ENCODE measurements around the gene ETV7. TPM values are rescaled to one million over a fixed set of nuclear protein-coding genes. Genes with fewer than 3 reads are reported as not detected.
"Not testable (repeated sequence)": the region's sequence is repeated elsewhere in the genome, so short reads cannot be mapped to it uniquely, and the experiment has no call there.

ETV7 gene
- total RNA-seq, 3 donors from 2014 or later: 0.44 to 0.98 (median 0.80) TPM

GRCh38 chr6:36418558-36418957, 31.1 kb upstream of the ETV7 start:
- H3K27me3 ChIP-seq: no peaks in the 10 kb centered on the region
- intact Hi-C loops (cut with DNase I; ENCODE audit: low total_unique reads): no loop called here
- no peak overlapping the region for H3K27ac ChIP-seq
- H3K4me3 ChIP-seq: no peak overlapping the region
- H3K9me3 ChIP-seq: no peaks in the 10 kb centered on the region
- H3K4me1 ChIP-seq: peaks cover 0 to 6% of the 10 kb centered on the region in 2 donors
- no peaks in the 10 kb centered on the region for H3K36me3 ChIP-seq
- DNase-seq (ENCODE audit: low spot score in 2 of 2): no peak
- TF ChIP-seq CTCF (IDR thresholded peaks at IDR 0.05): no peak
- no peak for TF ChIP-seq POLR2AphosphoS5 (IDR thresholded peaks at IDR 0.05)
- TF ChIP-seq POLR2A (IDR thresholded peaks at IDR 0.05): no peak

GRCh38 chr6:36414481-36414880, 27.0 kb upstream of the ETV7 start:
- intact Hi-C loops (cut with DNase I; ENCODE audit: low total_unique reads): no loop called here
- H3K27ac ChIP-seq: no peak overlapping the region
- TF ChIP-seq POLR2A (IDR thresholded peaks at IDR 0.05) (no peak), POLR2AphosphoS5 (IDR thresholded peaks at IDR 0.05) (no peak), CTCF (IDR thresholded peaks at IDR 0.05) (no peak)

GRCh38 chr6:36413489-36414480, 26.3 kb upstream of the ETV7 start:
- H3K4me1 ChIP-seq: no peaks in the 10 kb centered on the region
- no peaks in the 10 kb centered on the region for H3K9me3 ChIP-seq
- intact Hi-C loops (cut with DNase I; ENCODE audit: low total_unique reads): no loop called here
- H3K27me3 ChIP-seq: no peaks in the 10 kb centered on the region
- TF ChIP-seq POLR2A (IDR thresholded peaks at IDR 0.05) (no peak), POLR2AphosphoS5 (IDR thresholded peaks at IDR 0.05) (no peak), CTCF (IDR thresholded peaks at IDR 0.05) (no peak)
- no peak for DNase-seq (ENCODE audit: low spot score in 2 of 2)
- H3K4me3 ChIP-seq: no peak overlapping the region
- H3K27ac ChIP-seq: no peak overlapping the region
- no peaks in the 10 kb centered on the region for H3K36me3 ChIP-seq

More at GRCh38 chr6:36414481-36414880, 27.0 kb upstream of the ETV7 start:
- H3K27me3 ChIP-seq: no peaks in the 10 kb centered on the region
- no peak overlapping the region for H3K4me3 ChIP-seq
- no peaks in the 10 kb centered on the region for H3K4me1 ChIP-seq
- no peaks in the 10 kb centered on the region for H3K9me3 ChIP-seq
- H3K36me3 ChIP-seq: no peaks in the 10 kb centered on the region
- DNase-seq (ENCODE audit: low spot score in 2 of 2): no peak

- DNase-seq (ENCODE audit: low spot score in 2 of 2); H3K36me3 ChIP-seq; H3K27me3 ChIP-seq; H3K27ac ChIP-seq; H3K9me3 ChIP-seq; H3K4me1 ChIP-seq; H3K4me3 ChIP-seq; intact Hi-C loops (cut with DNase I; ENCODE audit: low total_unique reads): not testable (repeated sequence)
Observed at GRCh38 chr6:36409718-36410117, 22.2 kb upstream of the ETV7 start.

- H3K27me3 ChIP-seq: no peaks in the 10 kb centered on the region
- no peaks in the 10 kb centered on the region for H3K36me3 ChIP-seq
- no peak for DNase-seq (ENCODE audit: low spot score in 2 of 2)
- H3K4me3 ChIP-seq: no peak overlapping the region
- no peaks in the 10 kb centered on the region for H3K9me3 ChIP-seq
- TF ChIP-seq CTCF (IDR thresholded peaks at IDR 0.05) (no peak), POLR2A (IDR thresholded peaks at IDR 0.05) (no peak), POLR2AphosphoS5 (IDR thresholded peaks at IDR 0.05) (no peak)
- no peak overlapping the region for H3K27ac ChIP-seq
- intact Hi-C loops (cut with DNase I; ENCODE audit: low total_unique reads): no loop called here
- H3K4me1 ChIP-seq: no peaks in the 10 kb centered on the region
Observed at GRCh38 chr6:36404164-36404563, 16.7 kb upstream of the ETV7 start.

Measured in breast epithelium (tissue), 4 donors.